GM19238 (cell line): ENCODE data around the gene ARF5.
A peak's percentile ranks its signal among the peaks of the same experiment; 100 is the strongest.
"Not testable (repeated sequence)": the region's sequence is repeated elsewhere in the genome, so short reads cannot be mapped to it uniquely, and the experiment has no call there.

Experiments used
- DNase-seq: peaks from one replicate; pipeline ENCODE4 v3.0.0; 2011; ENCODE audit warnings: low spot score; ENCODE audit not compliant: insufficient read length

ARF5 gene

DNA sequence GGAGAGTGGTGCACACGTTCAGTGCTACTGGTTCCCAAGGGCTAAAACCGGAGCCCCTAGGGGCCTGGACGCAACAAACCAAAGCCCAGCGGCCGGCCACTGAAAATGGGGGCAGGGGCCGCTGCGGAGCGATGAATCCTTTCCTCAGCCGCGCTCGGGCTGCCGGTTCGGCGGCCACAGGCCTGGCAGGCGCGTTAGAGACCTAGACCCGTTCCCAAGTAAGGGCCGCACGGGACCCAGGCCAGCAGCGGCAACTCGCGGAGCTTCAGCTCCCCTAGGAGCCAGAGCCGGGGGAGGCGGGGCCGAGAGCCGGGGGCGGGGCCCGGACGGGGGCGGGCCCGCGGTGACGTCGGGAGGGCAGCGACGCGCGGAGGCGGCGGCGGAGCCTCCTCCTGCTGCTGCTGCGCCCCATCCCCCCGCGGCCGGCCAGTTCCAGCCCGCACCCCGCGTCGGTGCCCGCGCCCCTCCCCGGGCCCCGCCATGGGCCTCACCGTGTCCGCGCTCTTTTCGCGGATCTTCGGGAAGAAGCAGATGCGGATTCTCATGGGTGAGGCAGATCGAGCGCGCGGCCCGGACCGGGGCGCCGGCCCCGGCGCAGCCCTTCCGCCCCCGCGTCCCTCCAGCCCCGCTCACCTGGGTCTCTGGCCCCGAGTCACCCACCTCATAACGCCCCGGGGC is at the start of gene ARF5:
ARF5 (plus strand) TSS at position 393 of the 678 bp plus-strand sequence; CDS start at position 481, 88 bp downstream.
- peak; percentile 94 for DNase-seq

DNA sequence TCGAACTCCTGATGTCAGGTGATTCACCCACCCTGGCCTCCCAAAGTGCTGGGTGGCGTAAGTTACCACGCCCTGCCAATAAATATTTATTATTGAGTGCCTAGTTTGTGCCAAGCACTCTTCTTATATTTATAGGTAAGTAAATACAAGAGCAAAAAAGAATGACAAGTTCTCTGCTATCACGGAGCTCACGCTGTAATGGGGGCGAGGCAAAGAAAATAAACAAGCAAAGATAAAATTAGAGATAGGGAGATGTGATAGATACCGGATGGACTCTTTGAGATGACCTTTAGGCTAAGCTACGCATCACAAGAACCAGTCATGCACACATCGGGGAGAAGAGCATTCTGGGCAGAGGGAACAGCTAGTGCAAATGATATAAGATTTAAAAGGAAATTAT is 49.1 kb upstream of the ARF5 start:
- DNase-seq: no peak

DNA sequence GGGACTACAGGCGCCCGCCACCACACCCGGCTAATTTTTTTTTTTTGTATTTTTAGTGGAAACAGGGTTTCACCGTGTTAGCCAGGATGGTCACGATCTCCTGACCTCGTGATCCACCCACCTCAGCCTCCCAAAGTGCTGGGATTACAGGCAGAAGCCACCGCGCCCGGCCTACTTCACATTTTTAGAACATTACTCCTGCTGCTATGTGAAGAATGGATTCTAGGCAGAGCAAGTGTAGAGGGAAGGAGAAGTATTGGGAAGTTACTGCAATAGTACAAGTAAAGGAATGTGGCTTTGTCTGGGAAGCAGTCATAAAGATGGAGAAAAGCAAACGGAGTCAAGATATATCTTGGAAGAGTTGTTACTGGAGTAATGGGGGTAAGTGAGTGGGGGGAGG is 47.8 kb upstream of the ARF5 start:
- not testable (repeated sequence) for DNase-seq

DNA sequence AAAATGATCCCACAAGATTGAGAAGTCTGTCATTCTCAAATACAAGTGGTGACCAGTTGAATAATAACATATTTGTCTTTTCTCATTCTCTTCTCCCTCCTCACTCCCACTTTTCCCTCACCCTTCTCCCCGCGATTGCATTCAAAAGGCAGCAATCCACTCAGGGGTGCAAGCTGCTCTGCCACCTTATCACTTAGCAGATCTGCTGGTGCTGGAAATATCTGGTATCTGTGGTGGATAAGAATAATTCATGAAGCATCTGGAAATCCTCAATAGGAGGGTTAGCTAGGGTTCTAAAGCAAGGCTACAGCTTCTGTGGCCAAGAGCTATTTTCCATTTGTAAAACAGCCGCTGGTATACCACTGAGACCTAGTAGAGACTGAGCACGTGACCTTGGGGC is 46.7 kb upstream of the ARF5 start:
- no peak for DNase-seq

DNA sequence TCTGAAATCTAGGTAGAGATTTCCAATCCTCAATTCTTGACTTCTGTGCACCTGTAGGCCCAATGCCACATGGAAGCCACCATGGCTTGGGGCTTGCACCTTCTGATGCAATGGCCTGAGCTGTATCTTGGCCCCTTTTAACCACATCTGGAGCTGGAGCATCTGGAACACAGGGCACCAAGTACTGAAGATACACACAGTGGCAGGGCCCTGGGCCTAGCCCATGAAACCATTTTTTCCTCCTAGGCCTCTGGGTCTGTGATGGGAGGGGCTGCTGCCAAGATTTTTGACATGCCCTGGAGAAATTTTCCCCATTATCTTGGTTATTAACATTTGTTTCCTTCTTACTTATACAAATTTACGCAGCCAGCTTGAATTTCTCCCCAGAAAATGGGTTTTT is 41.9 kb upstream of the ARF5 start:
- no peak for DNase-seq

DNA sequence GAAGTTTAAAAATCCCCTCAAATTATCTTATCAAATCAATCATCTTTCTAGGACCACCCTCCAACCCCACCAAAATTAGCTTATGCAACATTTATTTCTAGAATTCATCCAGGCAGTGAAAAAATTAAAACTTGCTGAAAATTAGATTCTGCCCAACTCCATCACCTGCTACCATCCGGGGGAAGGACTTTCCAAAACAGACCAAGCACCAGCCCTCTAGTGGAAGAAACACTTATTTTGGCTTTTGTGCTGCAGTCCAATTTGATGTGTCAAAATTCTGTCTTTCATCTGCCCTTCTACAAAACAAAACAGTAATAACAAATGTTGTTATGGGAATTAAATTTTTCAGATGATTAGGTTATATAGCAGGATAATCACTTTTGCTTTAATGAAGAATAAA is 38.0 kb upstream of the ARF5 start:
- DNase-seq: no peak

GRCh38 chr7:127551941-127552340 is 36.3 kb upstream of the ARF5 start:
- DNase-seq: no peak

- DNase-seq: no peak
Observed at GRCh38 chr7:127556404-127556803, 31.8 kb upstream of the ARF5 start.

DNA sequence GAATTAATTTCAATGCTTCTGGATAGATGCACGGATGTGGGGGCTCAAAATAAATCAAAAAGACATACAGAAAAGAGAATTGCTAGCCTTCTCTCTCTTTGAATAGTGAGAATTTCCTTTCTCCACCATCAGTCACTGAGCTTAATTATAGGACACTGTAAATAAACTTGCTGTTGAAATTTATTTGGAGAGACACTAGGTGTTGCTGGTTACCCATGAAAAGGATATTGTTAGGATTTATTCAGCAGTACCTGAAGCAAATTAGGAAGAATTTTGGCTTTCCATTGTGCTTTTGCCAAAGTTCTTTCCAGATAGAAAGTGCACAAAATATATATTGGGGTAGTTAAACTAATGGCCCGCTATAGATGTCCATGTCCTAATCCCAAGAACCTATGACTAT is 30.4 kb upstream of the ARF5 start:
- no peak for DNase-seq

DNA sequence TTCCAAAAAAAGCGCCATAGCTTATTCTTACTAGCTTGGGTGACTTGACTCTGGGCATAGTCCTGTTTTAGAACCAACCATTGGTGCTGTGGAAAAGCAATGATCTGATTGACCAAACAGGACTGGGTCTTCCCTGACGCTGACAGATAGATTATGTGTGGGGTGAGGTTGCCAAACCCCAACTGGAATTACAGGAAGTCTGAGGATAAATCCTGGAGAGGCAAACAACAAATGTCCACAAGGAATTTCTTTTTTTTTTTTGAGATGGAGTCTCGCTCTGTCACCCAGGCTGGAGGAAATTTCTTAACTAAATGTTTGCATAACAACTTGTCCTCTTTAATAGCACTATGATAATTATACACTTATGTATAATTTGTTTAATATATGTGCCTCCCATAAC is 22.0 kb upstream of the ARF5 start:
- no peak for DNase-seq

DNA sequence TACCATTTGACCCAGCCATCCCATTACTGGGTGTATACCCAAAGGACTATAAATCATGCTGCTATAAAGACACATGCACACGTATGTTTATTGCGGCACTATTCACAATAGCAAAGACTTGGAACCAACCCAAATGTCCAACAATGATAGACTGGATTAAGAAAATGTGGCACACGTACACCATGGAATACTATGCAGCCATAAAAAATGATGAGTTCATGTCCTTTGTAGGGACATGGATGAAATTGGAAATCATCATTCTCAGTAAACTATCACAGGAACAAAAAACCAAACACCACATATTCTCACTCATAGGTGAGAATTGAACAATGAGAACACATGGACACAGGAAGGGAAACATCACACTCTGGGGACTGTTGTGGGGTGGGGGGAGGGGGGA is 20.2 kb upstream of the ARF5 start:
- not testable (repeated sequence) for DNase-seq

DNA sequence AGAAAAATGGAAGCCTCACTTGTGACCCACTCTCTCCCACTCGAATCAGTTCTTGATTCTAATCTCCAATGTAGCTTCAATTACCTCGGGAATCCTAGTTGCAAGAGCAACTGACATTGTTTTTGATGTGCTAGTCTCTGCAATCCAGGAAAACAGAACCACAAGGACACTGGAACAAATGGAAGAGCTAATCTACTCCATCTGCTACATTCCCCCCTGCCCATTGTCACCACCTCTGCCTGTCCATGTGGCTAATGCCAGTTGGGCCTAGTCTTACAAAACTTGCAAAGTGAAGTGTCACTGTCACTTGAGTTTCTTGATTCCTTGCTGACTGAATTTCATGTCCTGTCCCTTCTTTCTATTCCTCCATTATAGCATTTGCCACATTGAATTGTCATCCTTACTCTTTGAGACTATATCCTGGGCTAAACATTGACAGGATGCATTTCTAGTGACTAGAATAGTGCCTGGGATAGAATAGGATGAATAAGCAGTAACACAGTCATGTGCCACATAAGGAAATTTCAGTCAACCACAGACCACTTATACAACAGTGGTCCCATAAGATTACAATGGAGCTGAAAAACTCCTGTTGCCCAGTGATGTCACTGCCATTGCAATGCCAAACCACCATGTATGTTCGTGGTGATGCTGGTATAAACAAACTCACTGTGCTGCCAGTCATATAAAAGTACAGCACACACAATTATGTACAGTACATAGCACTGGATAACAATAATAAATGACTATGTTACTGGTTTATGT is 16.3 kb upstream of the ARF5 start:
- no peak for DNase-seq

- no peak for DNase-seq
Observed at GRCh38 chr7:127578036-127578684, 10.1 kb upstream of the ARF5 start.

DNA sequence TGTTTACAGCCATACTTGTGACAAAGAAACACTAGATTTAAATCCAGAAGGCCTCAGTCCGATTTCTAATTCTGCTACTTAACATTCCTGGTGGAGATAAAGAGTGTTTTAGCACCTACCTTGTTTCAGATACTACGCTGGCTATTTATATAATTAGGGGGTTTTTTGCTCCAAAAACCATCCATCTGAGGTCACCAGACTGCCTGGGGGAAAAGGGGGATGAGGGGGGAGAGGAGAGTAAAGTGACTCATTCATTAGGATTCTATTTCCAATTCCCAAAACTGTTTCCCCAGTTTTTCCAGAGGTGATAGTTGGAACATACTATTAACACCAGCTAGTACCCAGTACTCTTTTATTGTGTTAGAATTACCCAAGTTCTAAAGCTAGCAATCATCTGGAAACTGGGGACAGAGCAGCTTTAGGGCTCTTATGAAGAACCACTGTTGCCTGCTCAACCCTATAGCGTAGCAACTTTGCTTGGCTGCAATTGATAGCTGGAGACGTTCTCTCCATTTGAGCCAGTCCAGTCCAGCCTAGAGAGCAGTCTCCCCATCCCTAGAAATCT is 9.4 kb upstream of the ARF5 start:
- DNase-seq: no peak

DNA sequence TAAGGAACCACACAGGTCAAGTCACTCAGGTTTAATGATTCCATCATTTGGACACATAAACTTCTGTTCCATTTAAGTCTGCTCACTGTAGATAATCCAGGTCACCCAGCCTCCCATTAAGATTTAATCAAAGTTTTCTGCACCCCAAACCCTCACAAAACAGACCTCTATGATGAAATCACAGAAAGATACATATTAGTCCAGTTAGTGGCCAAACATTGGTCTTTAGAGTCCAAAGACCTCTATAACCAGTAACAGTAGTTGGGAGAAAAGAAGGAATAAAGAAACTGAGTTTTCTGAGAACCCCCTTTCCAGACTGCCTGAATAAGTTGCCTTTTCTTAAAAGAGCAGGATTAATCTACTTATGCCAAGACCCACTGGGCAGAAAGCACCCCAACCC is 7.6 kb upstream of the ARF5 start:
- no peak for DNase-seq

GRCh38 chr7:127581716-127582115 is 6.5 kb upstream of the ARF5 start:
- no peak for DNase-seq

DNA sequence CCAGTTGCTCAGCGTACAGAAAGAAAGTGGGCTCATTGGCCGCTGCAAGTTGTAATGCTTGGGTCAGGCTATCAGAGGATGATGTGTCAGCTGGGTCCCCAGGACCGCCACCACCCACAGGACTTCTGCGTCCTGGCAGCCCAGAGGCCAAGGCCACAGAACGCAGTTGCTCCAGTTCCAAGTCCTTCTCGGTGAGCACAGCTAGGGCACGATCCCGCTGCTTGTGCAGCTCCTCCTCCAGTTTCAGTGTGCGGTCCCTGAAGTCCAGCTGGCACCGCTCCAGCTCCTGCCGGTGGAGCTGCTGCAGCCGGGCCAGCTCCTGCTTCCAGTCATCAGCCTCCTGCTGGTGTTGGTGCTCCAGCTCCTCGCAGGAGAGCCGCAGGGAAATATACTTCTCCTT is 5.8 kb upstream of the ARF5 start:
- DNase-seq: no peak

DNA sequence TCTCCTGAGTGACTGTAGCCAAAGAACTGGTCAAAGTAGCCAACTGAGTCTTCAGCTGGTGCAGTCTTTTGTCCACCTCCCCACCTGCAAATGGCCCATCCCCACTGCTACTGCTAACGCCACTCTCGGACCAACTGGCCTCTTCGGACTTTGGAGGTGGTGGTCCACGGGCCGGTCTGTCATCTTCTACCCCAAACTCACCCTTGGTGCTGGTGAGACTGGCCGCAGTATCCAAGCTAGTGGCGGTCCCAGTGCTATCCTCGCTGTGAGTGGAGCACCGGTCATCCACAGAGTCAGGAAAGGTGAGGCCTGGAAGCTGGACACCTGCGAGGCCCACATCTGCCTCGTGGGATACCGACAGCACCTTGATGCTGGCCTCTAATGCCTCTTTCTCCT is 3.6 kb upstream of the ARF5 start:
- no peak for DNase-seq

GRCh38 chr7:127585044-127585953 is 2.9 kb upstream of the ARF5 start, which contains the start of gene GCC1:
GCC1 (minus strand) TSS chr7:127585596; CDS start chr7:127585182, 414 bp downstream.
- DNase-seq: peak; percentile 92

DNA sequence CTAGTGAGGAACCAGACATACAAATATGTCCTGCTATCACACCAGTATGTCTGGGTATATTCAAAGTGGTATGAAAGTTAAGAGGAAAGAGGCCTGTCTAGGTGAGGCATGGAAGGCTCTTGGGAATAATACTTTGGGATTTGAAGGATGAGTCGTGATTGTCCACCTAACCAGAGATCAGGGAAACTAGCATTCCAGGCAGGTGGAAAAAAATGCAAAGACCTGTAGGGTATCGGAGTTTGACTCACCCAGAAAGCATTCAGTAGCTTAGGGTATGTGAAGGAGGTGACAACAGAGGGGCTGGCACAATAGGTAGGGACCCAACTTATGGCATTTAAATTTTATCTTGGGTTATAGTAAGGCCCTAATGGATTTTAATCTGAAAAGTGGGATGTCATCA is 1.9 kb upstream of the ARF5 start:
- DNase-seq: no peak

DNA sequence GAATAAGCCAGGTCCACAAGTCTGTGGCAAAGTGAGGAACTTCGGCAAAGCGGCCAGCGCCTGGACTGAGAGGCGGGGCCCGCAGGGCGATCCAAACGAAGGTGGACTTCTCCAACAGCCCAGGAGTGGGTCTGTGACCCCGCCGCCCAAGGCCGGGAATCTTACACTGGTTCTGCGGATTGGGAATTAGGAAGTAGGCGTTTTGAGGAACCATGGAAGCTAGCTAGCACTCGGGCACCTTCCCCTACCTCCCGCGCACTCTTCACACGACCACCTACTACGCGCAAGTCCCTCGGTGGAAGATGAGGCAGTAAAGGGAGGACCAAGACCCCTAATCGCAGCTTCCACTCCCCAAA is 570 bp upstream of the ARF5 start:
- DNase-seq: no peak
